IPS-15b (cell line): ENCODE data around the gene COPS8.

Experiments
- H3K27me3 ChIP-seq: one replicate; pipeline ENCODE4 v1.6.1; 2013; ENCODE audit warnings: low read length; ENCODE audit not compliant: control insufficient read depth, insufficient read depth
- H3K36me3 ChIP-seq: one replicate; pipeline ENCODE4 v1.6.1; 2013; ENCODE audit warnings: low read length; ENCODE audit not compliant: control insufficient read depth, insufficient read depth
- H3K4me1 ChIP-seq: one replicate; pipeline ENCODE4 v1.6.1; 2013; ENCODE audit warnings: mild to moderate bottlenecking, low read length; ENCODE audit not compliant: control insufficient read depth, insufficient read depth
- H3K4me3 ChIP-seq: one replicate; pipeline ENCODE4 v1.5.1; 2013; ENCODE audit warnings: low read depth, low read length
- H3K9ac ChIP-seq: one replicate; pipeline ENCODE4 v1.6.1; 2013; ENCODE audit warnings: low read depth, mild to moderate bottlenecking, low read length
- H3K9me3 ChIP-seq: one replicate; pipeline ENCODE4 v1.6.1; 2013; ENCODE audit warnings: mild to moderate bottlenecking, low read length; ENCODE audit not compliant: control insufficient read depth, insufficient read depth

The COPS8 gene

GRCh38 chr2:237115870-237116269, 30.2 kb downstream of the COPS8 start:
- no peak overlapping the region for H3K9ac ChIP-seq
- H3K4me3 ChIP-seq: no peak overlapping the region
- H3K27me3 ChIP-seq: no peaks in the 10 kb centered on the region
- H3K9me3 ChIP-seq: no peaks in the 10 kb centered on the region
- H3K4me1 ChIP-seq: no peaks in the 10 kb centered on the region
- no peaks in the 10 kb centered on the region for H3K36me3 ChIP-seq

GRCh38 chr2:237116431-237116830, 30.7 kb downstream of the COPS8 start:
- no peaks in the 10 kb centered on the region for H3K27me3 ChIP-seq
- no peaks in the 10 kb centered on the region for H3K36me3 ChIP-seq
- H3K9me3 ChIP-seq: peaks cover 2% of the 10 kb centered on the region
- H3K4me3 ChIP-seq: no peak overlapping the region
- H3K9ac ChIP-seq: no peak overlapping the region
- H3K4me1 ChIP-seq: no peaks in the 10 kb centered on the region

GRCh38 chr2:237118025-237118424, 32.3 kb downstream of the COPS8 start:
- Histone ChIP-seq H3K27me3 (no peaks in the 10 kb centered on the region), H3K4me3 (no peak overlapping the region), H3K9ac (no peak overlapping the region), H3K4me1 (no peaks in the 10 kb centered on the region), H3K9me3 (peaks cover 7% of the 10 kb centered on the region), H3K36me3 (no peaks in the 10 kb centered on the region)

GRCh38 chr2:237118561-237119155, 33.0 kb downstream of the COPS8 start:
- no peaks in the 10 kb centered on the region for H3K4me1 ChIP-seq
- no peaks in the 10 kb centered on the region for H3K27me3 ChIP-seq
- no peak overlapping the region for H3K9ac ChIP-seq
- no peaks in the 10 kb centered on the region for H3K36me3 ChIP-seq
- no peak overlapping the region for H3K4me3 ChIP-seq
- peaks cover 7% of the 10 kb centered on the region for H3K9me3 ChIP-seq

- Histone ChIP-seq H3K4me3 (no peak overlapping the region), H3K9ac (no peak overlapping the region), H3K36me3 (no peaks in the 10 kb centered on the region), H3K27me3 (no peaks in the 10 kb centered on the region), H3K9me3 (peaks cover 7% of the 10 kb centered on the region), H3K4me1 (no peaks in the 10 kb centered on the region)
Observed at GRCh38 chr2:237120916-237121315, 35.2 kb downstream of the COPS8 start.

- no peak overlapping the region for H3K9ac ChIP-seq
- no peaks in the 10 kb centered on the region for H3K4me1 ChIP-seq
- peaks cover 7% of the 10 kb centered on the region for H3K9me3 ChIP-seq
- no peak overlapping the region for H3K4me3 ChIP-seq
- H3K27me3 ChIP-seq: no peaks in the 10 kb centered on the region
- H3K36me3 ChIP-seq: no peaks in the 10 kb centered on the region
Observed at GRCh38 chr2:237121321-237121720, 35.6 kb downstream of the COPS8 start.

- H3K4me1 ChIP-seq: no peaks in the 10 kb centered on the region
- H3K4me3 ChIP-seq: no peak overlapping the region
- no peak overlapping the region for H3K9ac ChIP-seq
- no peaks in the 10 kb centered on the region for H3K36me3 ChIP-seq
- H3K27me3 ChIP-seq: no peaks in the 10 kb centered on the region
- H3K9me3 ChIP-seq: peaks cover 7% of the 10 kb centered on the region
Observed at GRCh38 chr2:237122214-237122666, 36.6 kb downstream of the COPS8 start.

GRCh38 chr2:237124820-237125219, 39.1 kb downstream of the COPS8 start:
- Histone ChIP-seq H3K9me3 (peaks cover 7% of the 10 kb centered on the region), H3K27me3 (no peaks in the 10 kb centered on the region), H3K9ac (no peak overlapping the region), H3K4me3 (no peak overlapping the region), H3K36me3 (no peaks in the 10 kb centered on the region), H3K4me1 (peaks cover 3% of the 10 kb centered on the region)

GRCh38 chr2:237125967-237126366, 40.3 kb downstream of the COPS8 start:
- Histone ChIP-seq H3K27me3 (no peaks in the 10 kb centered on the region), H3K36me3 (no peaks in the 10 kb centered on the region), H3K4me3 (no peak overlapping the region), H3K9ac (no peak overlapping the region), H3K9me3 (peaks cover 7% of the 10 kb centered on the region), H3K4me1 (peaks cover 3% of the 10 kb centered on the region)

GRCh38 chr2:237126519-237127174, 41.0 kb downstream of the COPS8 start:
- Histone ChIP-seq H3K4me3 (no peak overlapping the region), H3K9me3 (peaks cover 3% of the 10 kb centered on the region), H3K4me1 (peaks cover 3% of the 10 kb centered on the region), H3K27me3 (no peaks in the 10 kb centered on the region), H3K36me3 (no peaks in the 10 kb centered on the region), H3K9ac (no peak overlapping the region)

GRCh38 chr2:237128026-237128703, 42.5 kb downstream of the COPS8 start:
- Histone ChIP-seq H3K36me3 (no peaks in the 10 kb centered on the region), H3K4me3 (no peak overlapping the region), H3K9me3 (no peaks in the 10 kb centered on the region), H3K4me1 (peaks cover 3% of the 10 kb centered on the region), H3K27me3 (no peaks in the 10 kb centered on the region), H3K9ac (no peak overlapping the region)
